Loucy (cell line): ENCODE data around the gene GOLGA8Q.
"Not testable (repeated sequence)": the region's sequence is repeated elsewhere in the genome, so short reads cannot be mapped to it uniquely, and the experiment has no call there.

Experiments
- H2AFZ ChIP-seq: fragments of 200-600 bp; sonication (generic); 2 replicates; pipeline ENCODE4 v1.6.0; 2016; ENCODE audit warnings: antibody characterized with exemption, mild to moderate bottlenecking, low read length, moderate library complexity
- H3F3A ChIP-seq: fragments of 200-600 bp; 2 replicates; pipeline ENCODE4 v1.6.0; 2016; ENCODE audit warnings: antibody characterized with exemption, low read depth, mild to moderate bottlenecking
- H3K27me3 ChIP-seq: fragments of 200-600 bp; sonication (generic); 2 replicates; pipeline ENCODE4 v1.6.1; 2014; ENCODE audit warnings: low read length, mild to moderate bottlenecking; ENCODE audit not compliant: insufficient read depth, poor library complexity, severe bottlenecking
- H3K36me3 ChIP-seq: fragments of 200-600 bp; sonication (generic); 2 replicates; pipeline ENCODE4 v1.6.1; 2016; ENCODE audit warnings: low read length; ENCODE audit not compliant: insufficient read depth
- H3K4me1 ChIP-seq: fragments of 200-600 bp; sonication (generic); 2 replicates; pipeline ENCODE4 v1.5.1; 2014; ENCODE audit warnings: low read length, mild to moderate bottlenecking; ENCODE audit not compliant: insufficient read depth, poor library complexity, severe bottlenecking
- H3K4me2 ChIP-seq: fragments of 200-600 bp; sonication (generic); 2 replicates; pipeline ENCODE4 v1.6.0; 2014; ENCODE audit warnings: antibody characterized with exemption, low read length, low read depth, mild to moderate bottlenecking; ENCODE audit not compliant: poor library complexity, severe bottlenecking
- H3K4me3 ChIP-seq: fragments of 200-600 bp; sonication (generic); 2 replicates; pipeline ENCODE4 v1.5.1; 2014; ENCODE audit warnings: low read length, mild to moderate bottlenecking, mixed read lengths; ENCODE audit not compliant: poor library complexity, severe bottlenecking
- H3K79me2 ChIP-seq: fragments of 200-600 bp; sonication (generic); 2 replicates; pipeline ENCODE4 v1.6.1; 2014; ENCODE audit warnings: low read length; ENCODE audit not compliant: insufficient read depth
- H3K9ac ChIP-seq: fragments of 200-600 bp; sonication (generic); 2 replicates; pipeline ENCODE4 v1.6.0; 2014; ENCODE audit warnings: mild to moderate bottlenecking, low read depth, low read length, moderate library complexity; ENCODE audit not compliant: poor library complexity, severe bottlenecking
- H3K9me2 ChIP-seq: fragments of 200-600 bp; sonication (generic); replicated peaks from 2 replicates; pipeline ENCODE4 v1.6.1; 2016; ENCODE audit warnings: low read depth, low read length, mixed read lengths
- H3K9me3 ChIP-seq: fragments of 200-600 bp; sonication (generic); 2 replicates; pipeline ENCODE4 v1.6.1; 2014; ENCODE audit warnings: mild to moderate bottlenecking, antibody characterized with exemption, low read length, low read depth; ENCODE audit not compliant: insufficient read depth
- H4K20me1 ChIP-seq: fragments of 200-600 bp; sonication (generic); 2 replicates; pipeline ENCODE4 v1.6.0; 2014; ENCODE audit warnings: antibody characterized with exemption, low read length, mild to moderate bottlenecking; ENCODE audit not compliant: insufficient read depth, poor library complexity, severe bottlenecking

The GOLGA8Q gene, protein sequence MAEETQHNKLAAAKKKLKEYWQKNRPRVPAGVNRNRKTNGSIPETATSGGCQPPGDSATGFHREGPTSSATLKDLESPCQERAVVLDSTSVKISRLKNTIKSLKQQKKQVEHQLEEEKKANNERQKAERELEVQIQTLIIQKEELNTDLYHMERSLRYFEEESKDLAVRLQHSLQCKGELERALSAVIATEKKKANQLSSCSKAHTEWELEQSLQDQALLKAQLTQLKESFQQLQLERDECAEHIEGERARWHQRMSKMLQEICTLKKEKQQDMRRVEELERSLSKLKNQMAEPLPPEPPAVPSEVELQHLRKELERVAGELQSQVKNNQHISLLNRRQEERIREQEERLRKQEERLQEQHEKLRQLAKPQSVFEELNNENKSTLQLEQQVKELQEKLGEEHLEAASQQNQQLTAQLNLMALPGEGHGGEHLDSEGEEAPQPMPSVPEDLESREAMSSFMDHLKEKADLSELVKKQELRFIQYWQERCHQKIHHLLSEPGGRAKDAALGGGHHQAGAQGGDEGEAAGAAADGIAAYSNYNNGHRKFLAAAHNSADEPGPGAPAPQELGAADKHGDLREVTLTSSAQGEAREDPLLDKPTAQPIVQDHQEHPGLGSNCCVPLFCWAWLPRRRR

DNA sequence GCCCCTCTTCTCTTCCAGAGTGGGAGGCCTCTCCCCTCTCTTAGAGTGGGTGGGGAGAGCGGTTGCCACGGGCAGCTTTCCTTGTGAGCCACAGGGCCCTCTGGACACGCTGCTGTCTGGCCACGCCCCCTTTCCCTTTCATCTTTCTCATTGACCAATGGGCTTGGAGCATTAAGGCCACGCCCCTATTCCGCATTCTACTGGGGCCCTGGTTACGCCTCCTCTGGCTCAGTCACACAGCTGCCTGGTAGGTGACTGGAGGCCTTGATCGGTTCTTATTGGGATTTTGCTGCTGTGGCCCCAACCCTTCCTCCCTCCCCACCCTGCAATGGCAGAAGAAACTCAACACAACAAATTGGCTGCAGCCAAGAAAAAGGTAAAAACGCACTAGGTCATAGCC is at the start of gene GOLGA8Q:
Gene GOLGA8Q, plus strand, starts transcription at position 301 of the 400 bp plus-strand sequence. Its CDS starts 28 bp downstream, at position 329.
- not testable (repeated sequence) for H2AFZ ChIP-seq, H3K9me2 ChIP-seq, H3K4me3 ChIP-seq, H3K4me1 ChIP-seq, H3F3A ChIP-seq, H3K4me2 ChIP-seq, H3K27me3 ChIP-seq, H3K9me3 ChIP-seq, H3K36me3 ChIP-seq, H4K20me1 ChIP-seq, H3K9ac ChIP-seq, H3K79me2 ChIP-seq

DNA sequence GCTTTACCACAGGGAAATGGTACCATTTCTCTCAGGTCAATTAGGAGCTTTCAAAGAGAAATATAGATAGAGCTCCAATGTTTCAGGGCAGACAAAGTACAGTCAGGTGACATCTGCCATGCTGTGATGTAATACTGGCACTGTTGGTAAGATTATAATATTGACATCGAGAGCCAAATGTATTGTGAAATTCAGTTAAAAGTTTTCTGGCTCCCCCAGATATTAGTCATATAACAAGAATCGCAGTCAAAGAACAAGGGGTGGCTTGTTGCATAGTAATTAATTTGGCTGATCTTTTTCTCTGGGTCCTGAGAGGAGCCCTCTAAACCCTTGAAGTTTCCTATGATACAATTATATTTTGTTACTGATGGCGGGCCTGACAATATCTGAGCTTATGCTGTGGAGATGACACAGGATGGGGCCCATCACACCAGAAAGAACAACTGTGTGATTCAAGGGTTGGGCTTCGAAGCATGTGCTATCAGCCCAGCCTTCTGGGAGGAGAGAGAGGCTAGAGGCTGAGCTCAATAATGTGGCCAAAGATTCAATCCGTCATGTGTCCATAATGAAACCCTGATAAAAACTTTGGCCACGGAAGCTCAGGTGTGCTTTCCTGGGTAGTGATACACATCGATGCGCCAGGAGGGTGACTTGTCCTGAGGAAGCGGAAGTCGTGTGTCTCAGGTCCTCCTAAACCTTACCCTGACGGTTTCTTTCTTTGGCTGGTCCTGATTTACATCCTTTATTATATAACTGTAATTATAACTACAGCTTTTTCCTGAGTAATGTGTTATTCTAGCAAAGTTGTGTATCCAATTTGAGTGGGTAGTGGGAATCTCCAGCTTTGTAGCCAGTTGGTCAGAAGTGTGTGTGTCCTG is 48.7 kb upstream of the GOLGA8Q start:
- not testable (repeated sequence) for H3F3A ChIP-seq, H3K4me2 ChIP-seq, H4K20me1 ChIP-seq, H3K4me3 ChIP-seq, H3K4me1 ChIP-seq, H3K79me2 ChIP-seq, H3K9me3 ChIP-seq, H3K9ac ChIP-seq, H3K36me3 ChIP-seq, H3K27me3 ChIP-seq, H2AFZ ChIP-seq, H3K9me2 ChIP-seq

DNA sequence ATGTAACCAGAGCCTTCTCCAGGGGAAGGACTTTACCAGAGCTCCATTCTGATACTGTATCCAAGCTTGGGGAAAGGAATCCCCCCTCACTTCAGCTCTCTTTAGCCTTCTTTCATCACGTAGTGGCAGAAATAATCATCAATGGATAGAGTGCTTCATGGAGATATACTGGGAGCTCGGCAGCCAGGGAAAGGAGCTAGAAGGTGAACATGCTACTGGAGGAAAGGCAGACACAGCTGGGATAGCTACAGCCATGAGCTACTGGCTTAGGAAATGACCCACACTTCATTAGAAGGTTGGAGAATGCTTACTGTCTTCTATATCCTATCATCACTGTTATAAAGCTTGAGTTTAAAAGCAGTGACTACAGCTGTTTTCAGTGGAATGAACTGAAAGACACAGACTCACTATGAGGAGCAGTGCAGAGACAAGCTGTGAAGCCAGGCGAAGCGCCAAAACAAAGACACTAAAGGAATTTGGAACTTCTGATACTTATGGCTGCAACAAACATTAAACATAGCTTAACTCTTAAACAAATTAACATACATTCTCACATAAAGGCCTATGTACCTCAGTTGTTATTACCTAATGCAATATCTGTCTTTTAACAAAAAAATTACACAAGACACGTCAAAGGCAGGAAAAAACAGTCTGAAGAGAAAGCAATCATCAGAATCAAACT is 47.5 kb upstream of the GOLGA8Q start:
- H2AFZ ChIP-seq, H3K4me1 ChIP-seq, H3K27me3 ChIP-seq, H4K20me1 ChIP-seq, H3K4me2 ChIP-seq, H3K79me2 ChIP-seq, H3K36me3 ChIP-seq, H3K9ac ChIP-seq, H3K9me2 ChIP-seq, H3K9me3 ChIP-seq, H3F3A ChIP-seq, H3K4me3 ChIP-seq: not testable (repeated sequence)

DNA sequence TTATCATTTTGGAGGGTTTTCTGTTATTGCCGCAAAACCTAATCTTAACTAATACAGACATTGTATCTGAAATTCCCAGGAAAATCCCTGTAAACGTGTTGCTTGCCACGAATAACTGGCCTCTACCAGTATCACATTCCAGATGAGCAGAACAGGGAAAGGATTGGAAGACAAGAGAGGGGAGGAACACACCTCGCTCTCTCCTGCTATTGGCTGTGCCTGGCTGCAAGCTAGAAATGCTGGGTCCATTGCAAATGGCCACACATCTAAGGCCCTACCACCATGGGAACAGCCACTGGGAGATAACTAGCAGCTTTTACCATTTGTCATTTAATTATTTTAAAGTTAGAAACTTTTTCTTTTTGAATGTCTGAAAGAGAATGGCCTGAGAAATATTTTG is 37.3 kb upstream of the GOLGA8Q start:
- H3K9me3 ChIP-seq, H4K20me1 ChIP-seq, H3K9ac ChIP-seq, H3K4me2 ChIP-seq, H3F3A ChIP-seq, H3K9me2 ChIP-seq, H3K4me3 ChIP-seq, H2AFZ ChIP-seq, H3K27me3 ChIP-seq, H3K4me1 ChIP-seq, H3K79me2 ChIP-seq, H3K36me3 ChIP-seq: not testable (repeated sequence)

DNA sequence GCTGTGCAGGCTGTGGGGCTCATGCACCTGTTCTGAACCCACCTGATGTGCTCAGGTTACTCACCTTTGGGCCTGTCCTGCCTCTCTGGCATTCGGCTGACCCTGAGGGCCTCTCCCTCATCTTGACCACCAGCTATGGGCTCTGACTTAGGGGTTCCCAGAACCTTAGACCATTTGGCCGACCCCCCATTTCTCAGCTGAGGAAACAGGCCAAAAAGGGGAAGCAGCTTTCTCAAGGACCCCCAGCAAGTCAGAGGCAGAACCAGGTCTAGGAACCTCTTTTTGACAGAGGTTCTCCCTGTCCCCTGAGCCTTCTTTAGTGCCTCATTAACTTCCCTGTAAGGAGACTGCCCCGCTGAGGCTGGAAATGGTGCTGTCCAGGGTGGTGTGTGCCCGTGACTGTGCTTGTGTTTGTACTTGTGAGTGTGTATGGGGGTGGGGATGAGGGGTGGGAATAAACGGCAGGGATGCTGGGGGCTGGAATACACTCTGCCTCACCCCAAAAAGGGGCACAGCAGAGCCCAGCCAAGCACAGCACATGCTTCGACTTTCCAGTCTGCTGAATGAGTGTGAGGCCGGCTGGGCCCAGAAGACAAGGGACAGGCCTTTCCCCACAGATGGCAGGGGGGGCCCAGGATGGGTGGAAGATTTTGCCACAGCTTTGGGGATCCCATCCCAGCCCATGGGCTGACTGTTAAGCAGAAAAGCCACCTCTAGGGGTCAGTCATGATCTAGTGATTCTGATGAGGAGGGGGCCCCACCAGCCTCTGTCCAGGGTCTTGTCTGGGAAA is 28.2 kb upstream of the GOLGA8Q start:
- H3F3A ChIP-seq, H3K27me3 ChIP-seq: not testable (repeated sequence)

DNA sequence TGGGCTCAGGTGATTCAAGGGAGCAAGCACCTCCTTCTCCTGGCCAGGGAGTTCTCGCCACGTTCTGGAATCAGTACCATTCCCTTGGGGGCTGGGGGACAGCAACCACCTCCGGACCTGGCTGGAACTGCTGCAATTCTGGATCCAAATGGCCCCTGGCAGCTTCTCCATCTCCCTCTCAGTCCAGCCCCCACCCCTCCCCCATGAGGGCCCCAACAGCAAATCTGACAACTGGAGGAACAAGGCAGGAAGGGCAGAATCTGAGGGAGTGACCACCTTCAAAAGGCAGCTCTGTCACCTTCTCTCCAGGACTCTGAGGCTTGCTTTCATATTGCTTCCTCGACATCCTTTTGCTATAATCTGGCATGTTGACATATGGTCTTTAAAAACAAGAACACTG is 25.9 kb upstream of the GOLGA8Q start:
- not testable (repeated sequence) for H3F3A ChIP-seq, H3K27me3 ChIP-seq, H2AFZ ChIP-seq, H3K4me2 ChIP-seq, H3K79me2 ChIP-seq, H3K4me1 ChIP-seq, H3K36me3 ChIP-seq, H3K9me3 ChIP-seq, H3K9ac ChIP-seq, H3K9me2 ChIP-seq, H3K4me3 ChIP-seq, H4K20me1 ChIP-seq

More for the DNA sequence above, 28.2 kb upstream of the GOLGA8Q start:
- H3K9ac ChIP-seq, H3K79me2 ChIP-seq, H3K4me1 ChIP-seq, H3K36me3 ChIP-seq, H3K4me2 ChIP-seq, H4K20me1 ChIP-seq, H2AFZ ChIP-seq, H3K4me3 ChIP-seq, H3K9me3 ChIP-seq, H3K9me2 ChIP-seq: not testable (repeated sequence)
